ENCODE results near the gene STRADA. TPM values are rescaled to one million over a fixed set of nuclear protein-coding genes. Genes with fewer than 3 reads are reported as not detected.

Gene STRADA
- total and polyA plus RNA-seq, 9 of the 15 experiments (the other 6 are each of a cell fraction or from before 2014, with no cell fraction given) = 6.6 to 33.0 (median 20.5) TPM

GRCh38 chr17:63741408-63742173 lies at the start of gene STRADA (continued):
- TF ChIP-seq MITF (IDR thresholded peaks at IDR 0.05) (0 out of 2 replicates have a peak, but pooled peaks have one; percentile 36), ETV6 (IDR thresholded peaks at IDR 0.05; ENCODE audit: borderline replicate concordance in 1 of 2, low read depth in 2 of 2, low read length in 1 of 2) (peak; percentile 86 to 88), ETV6 (CRISPR knock-in tag; IDR thresholded peaks at IDR 0.05; ENCODE audit: borderline replicate concordance) (peak; percentile 78; the same call in 1 of the 2 replicates), LARP7 (IDR thresholded peaks at IDR 0.05) (no peak), HEY1 (CRISPR knock-in tag; IDR thresholded peaks at IDR 0.05; ENCODE audit: borderline replicate concordance) (0 out of 2 replicates have a peak, but pooled peaks have one; percentile 14), ZNF696 (CRISPR knock-in tag; conservative IDR thresholded peaks at IDR 0.05) (no peak), ATF3 (IDR thresholded peaks at IDR 0.05) (no peak), ATF3 (CRISPR knock-in tag; conservative IDR thresholded peaks at IDR 0.05) (no peak), ZFX (CRISPR knock-in tag; IDR thresholded peaks at IDR 0.05) (peak; percentile 96), MAZ (CRISPR knock-in tag; conservative IDR thresholded peaks at IDR 0.05 in 1 of 2, IDR thresholded peaks at IDR 0.05 in 1 of 2) (peak; percentile 90 to 94), TAF9B (IDR thresholded peaks at IDR 0.05; ENCODE audit: partially characterized antibody) (peak; percentile 22), TAF7 (tag; IDR thresholded peaks at IDR 0.05) (peak; percentile 37; the same call in 1 of the 2 replicates), POLR2A (conservative IDR thresholded peaks at IDR 0.05) (peak; percentile 88), THRAP3 (IDR thresholded peaks at IDR 0.05; ENCODE audit: borderline replicate concordance) (0 out of 2 replicates have a peak, but pooled peaks have one; percentile 25), PHB2 (IDR thresholded peaks at IDR 0.05; ENCODE audit: low read depth) (no peak), NRF1 (conservative IDR thresholded peaks at IDR 0.05 in 1 of 2, IDR thresholded peaks at IDR 0.05 in 1 of 2) (peak; percentile 94 to 95), U2AF2 (optimal IDR thresholded peaks at IDR 0.05; ENCODE audit: low read depth, low read length) (no peak), ZBTB43 (CRISPR knock-in tag; IDR thresholded peaks at IDR 0.05) (0 out of 2 replicates have a peak, but pooled peaks have one; percentile 55), SIN3A (IDR thresholded peaks at IDR 0.05; ENCODE audit: borderline replicate concordance in 2 of 2, control insufficient read depth in 1 of 2, low read depth in 2 of 2, low read length in 2 of 2) (peak in 1 of 2 experiments; percentile 26; a peak in 1 of 4 replicates), PHF8 (IDR thresholded peaks at IDR 0.05; ENCODE audit: borderline replicate concordance, low read length) (peak; percentile 87)
- TF ChIP-seq, protein P1, sequence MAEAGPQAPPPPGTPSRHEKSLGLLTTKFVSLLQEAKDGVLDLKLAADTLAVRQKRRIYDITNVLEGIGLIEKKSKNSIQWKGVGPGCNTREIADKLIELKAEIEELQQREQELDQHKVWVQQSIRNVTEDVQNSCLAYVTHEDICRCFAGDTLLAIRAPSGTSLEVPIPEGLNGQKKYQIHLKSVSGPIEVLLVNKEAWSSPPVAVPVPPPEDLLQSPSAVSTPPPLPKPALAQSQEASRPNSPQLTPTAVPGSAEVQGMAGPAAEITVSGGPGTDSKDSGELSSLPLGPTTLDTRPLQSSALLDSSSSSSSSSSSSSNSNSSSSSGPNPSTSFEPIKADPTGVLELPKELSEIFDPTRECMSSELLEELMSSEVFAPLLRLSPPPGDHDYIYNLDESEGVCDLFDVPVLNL (CRISPR knock-in tag; IDR thresholded peaks at IDR 0.05; ENCODE audit: low read depth) = peak; percentile 90

All from K562 (cell line).